Stimulated activated CD4-positive, alpha-beta T cell treated with anti-CD3 and anti-CD28 coated beads, Interleukin-4, amount 100 ng/mL, for 1 hour (primary cell): ENCODE results near the gene MVB12B.

Source experiments
- DNase-seq: peaks from one replicate; pipeline ENCODE4 v3.0.0-alpha.2; 2020

MVB12B gene

DNA sequence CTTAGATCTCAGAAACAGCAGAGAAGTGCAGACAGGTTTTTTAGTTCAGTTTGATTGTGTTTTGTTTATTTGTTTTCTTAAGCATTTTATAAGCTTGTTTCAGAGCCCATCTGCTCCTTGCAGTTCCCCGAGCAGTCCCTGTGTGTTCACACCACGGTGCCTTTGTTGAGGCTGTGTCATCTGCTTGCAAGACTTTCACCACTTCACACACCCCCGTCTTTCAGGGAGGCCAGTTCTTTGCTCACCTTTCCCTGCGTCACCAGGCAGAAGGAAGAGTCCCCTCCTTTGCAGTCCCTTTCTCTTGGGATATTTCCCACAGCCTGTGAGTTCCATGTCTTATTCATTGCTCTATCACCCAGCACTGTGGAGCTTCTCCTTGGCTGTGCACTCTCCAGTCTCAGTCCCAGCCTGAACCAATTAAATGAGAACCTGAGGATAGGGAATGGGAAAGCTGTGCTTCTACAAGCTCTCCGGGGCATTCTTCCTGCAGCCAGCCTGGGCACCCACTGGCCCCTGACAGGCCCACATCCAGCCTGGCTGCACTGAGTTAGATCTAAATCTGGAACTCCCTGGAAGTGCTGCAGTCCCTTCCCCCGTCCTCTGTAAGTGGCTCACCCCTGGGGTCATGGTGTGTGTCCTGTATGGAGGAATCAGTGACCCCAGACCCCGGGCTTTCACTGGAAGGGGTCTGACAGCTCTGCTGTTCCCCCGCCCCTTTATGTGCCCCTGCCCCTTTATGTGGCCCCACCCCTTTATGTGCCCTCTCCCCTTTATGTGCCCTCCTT, 5.5 kb downstream of the MVB12B start:
- no peak for DNase-seq

GRCh38 chr9:126334721-126335621, 8.3 kb downstream of the MVB12B start:
- no peak for DNase-seq

DNA sequence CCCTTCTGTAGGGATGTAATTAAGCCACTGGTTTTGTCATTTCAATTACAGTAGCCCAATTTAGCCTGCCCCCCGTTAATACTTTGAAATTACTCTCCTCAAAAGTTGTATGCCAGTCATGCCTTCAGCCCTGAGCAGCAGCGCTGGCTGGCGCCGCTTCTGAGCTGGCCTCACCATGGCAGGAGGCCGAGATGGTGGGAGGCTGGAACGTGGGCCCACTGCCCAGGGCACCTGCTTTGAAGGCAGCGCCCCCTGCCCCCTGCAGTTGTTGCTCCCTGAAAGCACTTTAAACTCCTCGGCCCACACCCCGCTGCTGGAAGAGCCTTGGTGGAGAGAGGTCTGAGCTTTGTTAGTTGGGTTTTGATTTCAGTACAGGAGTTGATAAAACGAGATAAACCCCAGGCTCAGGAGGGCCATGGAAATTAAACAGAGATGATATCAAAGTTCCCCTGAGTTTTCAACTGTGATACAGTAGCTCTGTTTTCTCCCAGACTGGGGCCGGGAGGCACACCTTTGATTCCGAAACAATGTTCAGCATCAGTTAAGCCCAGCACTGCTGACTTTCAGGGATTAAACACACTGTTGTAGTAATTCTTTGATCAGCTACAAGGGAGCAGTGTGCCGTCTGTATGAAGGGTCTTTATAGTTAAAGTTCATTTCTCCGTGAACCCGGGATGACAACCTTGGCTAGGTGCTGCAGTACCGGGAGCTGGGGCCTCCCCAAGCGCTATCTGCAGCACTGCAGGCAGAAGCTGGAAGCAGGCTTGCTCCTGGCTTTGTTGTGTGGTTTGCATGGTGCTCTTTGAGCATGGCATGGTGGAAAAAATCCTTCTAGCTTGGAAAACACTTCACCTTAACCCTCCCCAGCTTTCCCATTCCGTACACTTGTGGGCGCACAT, 9.5 kb downstream of the MVB12B start:
- no peak for DNase-seq

GRCh38 chr9:126336736-126337325, 10.2 kb downstream of the MVB12B start:
- DNase-seq, result no peak

- no peak for DNase-seq
Measured at GRCh38 chr9:126337729-126338372, 11.2 kb downstream of the MVB12B start.

DNA sequence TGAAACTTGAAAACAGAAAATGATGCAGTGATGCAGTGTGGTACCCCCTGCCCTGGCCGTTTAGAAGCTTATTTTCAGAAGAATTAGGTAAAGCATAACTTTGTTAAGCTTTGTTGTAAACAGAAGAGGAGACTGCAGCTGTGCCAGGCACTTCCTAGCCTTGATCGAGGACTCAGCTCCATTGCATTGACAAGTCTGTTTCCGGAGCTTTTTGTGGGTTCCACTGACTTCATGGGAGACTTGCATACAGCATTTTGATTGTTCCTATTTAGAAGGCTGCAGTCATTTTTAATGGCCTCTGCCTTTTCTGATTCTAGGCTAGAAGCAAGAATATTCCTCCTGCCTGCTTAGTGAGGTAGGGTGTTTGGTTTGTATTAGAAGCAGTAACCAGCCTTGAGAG, 12.3 kb downstream of the MVB12B start:
- no peak for DNase-seq

DNA sequence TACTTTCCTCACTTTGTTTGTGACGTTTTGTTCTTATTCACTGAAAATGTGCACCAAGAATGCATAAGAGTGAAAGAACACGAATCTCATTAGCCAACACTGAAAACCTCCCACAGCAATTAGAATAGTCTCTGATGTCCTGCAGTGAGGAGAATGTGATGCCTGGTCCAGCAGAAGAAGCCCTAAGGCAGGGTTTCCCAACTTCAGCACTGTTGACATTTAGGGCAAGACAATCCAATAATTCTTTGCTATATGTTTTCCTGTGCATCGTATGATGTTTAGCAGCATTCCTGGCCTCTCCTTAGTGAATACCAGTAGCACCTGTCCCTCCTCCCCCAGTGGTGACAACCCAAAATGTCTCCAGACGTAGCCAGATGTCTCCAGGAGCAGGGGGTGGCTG, 14.8 kb downstream of the MVB12B start:
- no peak for DNase-seq

DNA sequence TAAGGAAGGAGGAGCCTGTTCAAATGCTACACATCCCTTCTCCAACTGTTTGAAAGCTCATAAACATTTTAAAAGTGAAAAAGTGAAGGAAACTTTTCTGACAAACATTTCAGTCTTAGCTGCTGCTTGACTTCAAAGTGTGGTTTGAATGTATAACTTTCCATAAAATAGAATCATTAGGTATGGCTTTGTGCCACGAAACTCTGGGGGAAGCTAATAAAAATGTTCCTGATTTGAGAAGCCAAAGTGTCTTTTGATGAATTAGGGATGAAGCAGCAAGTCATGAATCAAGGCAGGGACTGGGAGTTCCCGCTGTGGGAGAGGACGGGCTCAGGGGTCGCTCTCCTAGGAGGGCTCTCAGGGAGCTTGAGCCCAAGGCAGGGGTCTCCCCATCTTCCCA, 15.3 kb downstream of the MVB12B start:
- no peak for DNase-seq

DNA sequence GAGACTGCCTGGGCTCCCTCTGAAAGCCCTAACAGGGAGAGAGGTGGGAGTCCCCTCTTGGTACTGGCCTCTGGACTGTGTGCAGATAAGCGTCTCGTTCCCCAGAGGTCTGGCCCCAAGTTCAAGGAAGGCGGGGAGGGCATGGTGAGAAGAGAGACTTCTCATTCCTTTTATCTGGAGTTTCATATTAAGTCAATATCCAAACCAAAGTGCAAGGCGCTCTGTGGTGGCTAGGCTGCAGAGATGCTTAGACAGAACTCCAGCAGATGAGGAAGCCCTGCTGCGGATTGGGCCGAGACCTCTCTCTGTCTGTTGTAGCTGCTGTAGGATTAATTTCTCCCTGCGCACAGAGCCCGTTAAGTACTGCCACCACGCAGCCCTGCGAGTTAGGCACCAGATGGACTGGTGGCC, 16.0 kb downstream of the MVB12B start:
- DNase-seq, result no peak

DNA sequence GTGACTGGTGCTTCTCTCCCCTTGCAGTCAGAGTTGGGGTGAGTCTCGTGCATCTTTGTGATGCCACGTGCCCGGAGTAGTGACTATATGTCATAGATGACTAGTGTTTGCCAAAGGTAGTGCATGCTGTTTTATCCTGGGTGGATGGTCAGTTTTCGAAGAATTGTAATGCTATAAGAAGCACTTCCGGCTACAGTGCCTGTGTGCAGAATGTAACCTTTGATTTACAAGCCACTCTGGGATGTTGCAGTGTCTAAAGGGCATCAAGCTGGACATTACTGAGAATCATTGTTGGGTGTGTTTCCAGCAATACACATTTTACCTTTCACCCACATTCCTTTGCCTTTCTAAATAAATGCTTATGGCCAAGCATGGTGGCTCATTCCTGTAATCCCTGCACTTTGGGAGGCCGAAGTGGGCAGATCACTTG, 16.7 kb downstream of the MVB12B start:
- no peak for DNase-seq

DNA sequence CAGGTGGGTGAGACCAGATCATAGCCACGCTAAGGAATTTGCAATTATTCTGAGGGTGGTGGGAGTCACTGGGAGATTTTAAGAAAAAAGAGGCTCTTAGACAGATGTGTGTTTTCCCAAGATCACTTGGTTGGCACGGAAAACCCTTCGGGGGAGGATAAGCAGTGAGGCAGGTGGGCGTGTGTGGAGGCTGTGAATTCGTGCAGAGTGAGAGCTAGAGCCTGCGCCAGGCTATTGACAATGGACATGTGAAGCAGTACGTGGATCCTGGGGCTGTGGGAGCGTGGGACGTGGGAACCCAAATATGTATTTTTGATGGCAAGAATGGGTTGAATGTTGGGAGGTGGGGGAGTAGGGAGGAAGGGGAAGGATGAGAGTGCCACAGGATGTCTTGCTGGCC, 19.4 kb downstream of the MVB12B start:
- DNase-seq, result no peak

GRCh38 chr9:126347093-126347492, 20.5 kb downstream of the MVB12B start:
- DNase-seq, result no peak

DNA sequence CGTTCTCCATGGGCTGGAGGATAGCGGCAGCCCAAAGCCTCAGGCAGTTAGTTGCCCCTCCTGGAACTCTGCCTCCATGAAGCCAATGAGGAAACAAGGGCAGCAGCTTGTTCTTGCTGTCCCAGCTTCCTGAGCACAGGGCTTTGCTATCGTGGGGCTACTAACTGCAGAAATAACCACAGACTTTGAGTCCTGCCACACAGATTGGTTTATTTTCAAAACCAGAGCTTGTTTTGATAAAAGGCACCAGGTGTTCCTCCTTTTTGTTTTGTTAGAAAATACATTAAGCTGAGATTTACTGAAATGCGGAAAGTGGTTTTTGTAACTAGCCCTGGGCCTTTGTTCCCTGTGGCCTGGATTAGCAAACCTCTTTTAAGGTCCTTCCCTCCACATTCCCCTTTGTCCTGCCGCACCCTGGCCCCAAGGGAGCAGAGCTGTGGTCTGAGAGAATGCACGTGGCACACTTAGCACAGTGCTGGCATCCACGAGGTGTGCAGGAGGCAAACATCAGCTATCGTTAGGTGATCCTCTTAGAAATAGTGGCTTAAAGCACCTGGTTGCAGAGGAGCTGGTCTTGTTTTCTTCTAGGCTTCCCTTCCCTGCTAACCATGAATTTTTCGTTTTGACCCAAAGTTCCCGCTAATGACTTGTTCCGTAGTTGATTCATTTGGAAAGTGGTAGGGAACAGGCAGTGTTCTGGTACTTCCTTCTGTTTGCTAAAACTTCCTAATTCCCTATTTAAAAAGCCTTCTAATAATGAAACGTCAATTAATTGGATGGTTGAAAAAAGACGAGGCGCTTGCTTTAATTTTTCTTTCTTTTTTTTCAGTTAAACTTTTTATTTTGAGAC, 21.5 kb downstream of the MVB12B start:
- no peak for DNase-seq

DNA sequence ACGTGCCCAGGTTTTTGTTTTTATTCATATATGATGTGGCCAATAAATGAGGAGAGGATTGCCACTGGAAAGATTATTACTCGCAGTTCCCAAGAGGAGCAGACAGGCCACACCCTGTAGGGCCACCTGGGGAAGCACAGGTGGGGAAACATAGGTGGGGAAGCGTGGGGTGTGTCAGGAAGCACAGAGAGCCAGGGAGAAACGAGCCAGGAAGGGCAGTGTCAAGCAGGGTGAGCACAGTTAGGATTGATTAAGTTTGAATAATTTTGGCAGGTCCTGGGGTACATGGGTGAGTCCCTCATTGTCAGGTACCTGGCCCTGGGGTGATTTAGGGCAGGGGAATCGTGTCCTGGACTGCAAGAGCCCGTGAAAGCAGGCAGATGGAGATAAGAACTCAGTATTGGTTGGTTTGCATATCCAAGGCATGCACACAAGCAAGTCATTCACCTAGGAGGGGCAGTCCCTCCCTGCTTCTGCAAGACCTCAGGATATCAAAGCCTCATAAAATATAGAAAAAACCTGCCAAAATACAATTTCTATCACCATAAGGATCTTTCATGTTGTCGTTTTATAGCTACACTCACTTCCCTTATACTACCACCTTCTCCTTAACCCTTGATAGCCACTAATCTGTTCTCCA, 22.4 kb downstream of the MVB12B start:
- DNase-seq, result no peak

DNA sequence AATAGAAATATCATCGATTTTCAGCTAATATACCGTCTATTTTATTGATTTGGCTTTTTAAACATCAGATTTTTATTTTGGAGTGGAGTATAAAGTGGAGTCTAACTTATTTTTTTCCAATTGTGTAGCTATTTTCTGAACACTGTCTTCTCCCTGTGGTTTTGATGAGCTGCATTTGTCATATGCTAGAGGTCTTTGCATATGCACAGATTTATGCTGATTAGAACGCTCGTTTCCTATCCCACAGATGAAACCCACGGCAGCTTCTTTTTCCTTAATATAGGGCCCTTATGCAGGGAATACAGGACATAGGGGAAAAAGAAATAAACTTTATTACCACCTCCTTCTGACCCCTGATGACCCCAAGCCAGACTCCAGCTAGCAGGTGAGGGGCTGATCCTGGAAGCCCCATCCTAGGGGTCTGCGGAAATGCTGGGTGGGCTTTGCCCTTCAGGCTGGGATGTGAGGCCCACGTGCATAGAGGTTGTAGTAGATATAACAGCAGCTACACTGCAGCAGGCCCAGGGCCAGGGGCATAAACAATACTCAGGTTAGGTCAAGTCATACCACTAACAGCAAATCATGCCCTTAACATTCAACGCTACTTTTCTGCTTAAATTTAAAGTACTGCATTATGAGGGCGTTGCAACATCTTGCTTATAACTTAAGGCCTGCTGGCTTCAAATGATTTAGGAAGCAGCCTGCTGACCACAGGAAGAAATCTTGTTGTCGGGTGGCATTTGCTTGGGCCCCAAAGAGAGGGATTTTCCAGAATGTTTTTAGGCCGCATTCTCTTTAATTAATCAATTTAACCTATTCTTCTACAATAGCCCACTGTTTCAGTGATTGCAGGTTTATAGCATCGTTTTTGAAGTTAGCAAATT, 28.5 kb downstream of the MVB12B start:
- DNase-seq, result no peak

- no peak for DNase-seq
Measured at GRCh38 chr9:126357074-126357473, 30.4 kb downstream of the MVB12B start.

GRCh38 chr9:126360073-126360472, 33.4 kb downstream of the MVB12B start:
- no peak for DNase-seq

DNA sequence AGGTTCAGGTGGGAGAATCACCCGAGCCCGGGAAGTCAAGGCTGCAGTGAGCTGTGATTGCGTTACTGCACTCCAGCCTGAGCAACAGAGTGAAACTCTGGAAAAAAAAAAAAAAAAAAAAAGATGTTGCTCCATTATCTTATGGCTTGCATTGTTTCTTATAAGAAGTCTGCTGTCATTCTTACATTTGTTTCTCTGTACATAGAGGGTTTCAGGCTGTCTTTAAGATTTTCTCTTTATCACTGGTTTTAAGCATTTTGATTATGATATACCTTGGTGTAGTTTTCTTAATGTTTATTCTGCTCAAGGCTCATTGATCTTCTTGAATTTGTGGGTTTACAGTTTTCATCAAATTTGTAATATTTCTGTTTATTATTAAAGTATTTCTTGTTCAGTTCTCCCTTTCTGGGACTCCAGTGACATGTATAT, 35.2 kb downstream of the MVB12B start:
- DNase-seq, result no peak

- no peak for DNase-seq
Measured at GRCh38 chr9:126363250-126363649, 36.6 kb downstream of the MVB12B start.
